RPMI8226 (cell line): ENCODE data around the gene PLXNB2.
A peak's percentile ranks its signal among the peaks of the same experiment; 100 is the strongest.

Experiments used
- DNase-seq: peaks from one replicate; pipeline ENCODE4 v3.0.0-alpha.2; 2015

Gene PLXNB2

DNA sequence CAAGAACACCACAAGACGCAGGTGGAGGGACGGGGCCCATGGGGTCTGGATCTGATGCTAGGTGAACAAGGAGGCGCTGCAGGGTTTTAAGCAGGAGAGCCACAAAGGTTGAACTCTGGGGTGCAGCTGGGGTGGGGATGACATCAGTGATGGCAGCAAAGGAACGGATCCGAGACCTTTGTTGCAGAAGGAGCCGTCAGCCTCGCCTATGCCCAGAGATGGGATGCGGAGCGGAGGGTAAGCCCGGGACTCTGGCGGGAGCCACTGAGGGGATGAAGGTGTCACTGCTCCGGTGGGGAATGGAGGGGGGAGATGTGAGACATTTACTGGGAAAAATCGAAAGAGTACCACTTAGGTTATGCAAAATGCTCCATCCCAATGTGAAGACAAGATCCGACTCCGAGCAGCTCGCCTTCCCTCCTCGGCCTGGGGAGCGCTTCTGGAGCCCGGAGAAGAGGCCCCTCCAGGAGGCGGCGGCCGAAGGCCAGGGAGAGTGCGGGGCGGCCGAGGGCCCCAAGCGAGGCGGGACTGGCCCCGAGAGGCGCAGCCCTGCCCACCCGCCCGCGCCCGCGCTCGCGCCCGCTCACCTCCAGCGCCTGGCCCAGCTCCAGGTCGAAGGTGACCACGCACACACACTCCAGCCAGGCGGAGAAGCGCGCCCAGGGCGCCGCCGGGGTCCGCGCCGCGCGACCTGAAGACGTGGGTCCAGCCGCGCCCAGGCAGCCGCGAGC lies 18.9 kb upstream of the PLXNB2 start:
- no peak for DNase-seq

DNA sequence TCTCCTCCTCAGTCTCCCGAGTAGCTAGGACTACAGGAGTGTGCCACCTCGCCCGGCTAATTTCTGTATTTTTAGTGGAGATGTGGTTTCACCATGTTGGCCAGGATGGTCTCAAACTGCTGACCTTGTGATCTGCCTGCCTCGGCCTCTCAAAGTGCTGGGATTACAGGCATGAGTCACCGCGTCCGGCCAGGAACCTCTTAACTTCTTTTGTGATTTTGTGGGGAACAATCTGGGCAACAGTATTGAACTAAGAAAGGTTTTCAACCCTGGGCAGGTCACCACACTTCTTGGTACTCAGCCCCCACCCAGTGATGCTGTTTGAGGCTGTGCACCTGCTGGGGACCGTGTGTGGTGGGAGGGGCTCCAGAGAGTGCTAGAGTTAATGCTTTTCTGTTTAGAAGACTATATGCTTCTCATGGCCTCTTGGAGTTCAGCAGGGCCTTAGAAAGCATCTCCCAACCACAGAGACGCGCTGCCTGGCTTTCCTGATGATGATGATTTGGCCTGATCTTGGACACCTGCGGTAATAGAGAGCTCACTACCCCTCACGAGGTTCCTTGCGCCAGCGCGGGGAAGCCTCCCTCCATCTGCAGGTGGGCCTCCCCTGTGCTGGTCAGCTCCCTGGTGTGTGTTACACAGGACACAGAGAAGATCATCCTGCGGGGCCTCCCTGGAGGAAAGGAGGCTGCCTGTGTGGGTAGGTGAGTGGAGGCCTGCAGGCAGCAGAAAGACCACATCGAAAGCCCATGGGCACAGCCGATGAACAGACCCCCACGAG lies 18.2 kb upstream of the PLXNB2 start:
- DNase-seq: peak; percentile 75

GRCh38 chr22:50323900-50324299 lies 16.5 kb upstream of the PLXNB2 start:
- no peak for DNase-seq

GRCh38 chr22:50322382-50323104 lies 15.1 kb upstream of the PLXNB2 start:
- DNase-seq: peak; percentile 58

DNA sequence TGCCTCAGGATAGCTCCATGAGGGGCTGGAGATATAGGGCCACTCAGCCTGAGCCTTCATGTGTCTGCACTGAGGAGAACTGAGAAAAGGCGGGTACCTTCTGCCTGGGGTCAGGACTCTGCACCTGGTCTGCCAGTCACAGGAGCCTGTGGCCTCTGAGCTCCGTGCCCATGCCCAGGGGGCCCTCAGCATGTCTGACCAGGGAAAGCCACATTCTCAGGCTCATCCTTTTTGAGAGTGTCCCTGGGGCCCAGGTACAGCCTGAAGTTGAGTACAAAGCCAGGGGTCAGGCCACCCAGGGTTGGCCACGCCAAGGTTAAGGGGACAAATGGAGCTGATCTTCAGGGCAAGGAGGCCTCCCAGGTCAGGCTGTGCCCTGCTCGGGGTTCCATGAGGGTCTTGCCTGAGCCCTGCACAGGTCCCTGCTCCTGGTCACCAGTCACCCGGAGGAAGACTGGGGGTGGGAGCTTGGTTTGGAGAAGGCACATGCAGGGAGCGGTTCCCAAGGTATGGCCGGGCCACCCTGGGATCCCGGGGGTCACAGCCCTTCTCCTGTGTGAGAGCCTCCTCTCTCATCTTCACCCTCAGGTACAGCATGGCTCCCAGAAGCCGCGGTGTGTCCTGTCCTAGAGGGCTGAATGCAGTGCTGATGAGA lies 13.4 kb upstream of the PLXNB2 start:
- peak; percentile 69 for DNase-seq

DNA sequence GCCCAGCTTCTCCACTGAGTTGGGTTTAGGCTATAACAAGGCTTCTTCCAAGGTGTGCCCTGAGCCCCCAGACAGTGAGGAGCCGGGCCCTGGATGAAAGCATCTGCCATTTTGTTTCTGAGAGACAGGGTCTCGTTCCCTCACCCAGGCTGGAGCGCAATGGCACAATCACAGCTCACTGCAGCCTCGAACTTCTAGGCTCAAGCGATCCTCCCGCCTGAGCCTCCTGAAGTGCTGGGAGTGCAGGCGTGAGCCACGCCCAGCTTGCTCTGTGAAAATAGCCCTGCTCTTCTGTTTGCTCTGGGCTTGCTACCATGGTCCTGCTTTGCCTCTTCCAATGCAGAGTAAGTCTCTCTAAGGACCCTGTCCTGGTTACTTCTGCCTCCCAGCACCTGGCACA lies 12.7 kb upstream of the PLXNB2 start:
- peak; percentile 60 for DNase-seq

DNA sequence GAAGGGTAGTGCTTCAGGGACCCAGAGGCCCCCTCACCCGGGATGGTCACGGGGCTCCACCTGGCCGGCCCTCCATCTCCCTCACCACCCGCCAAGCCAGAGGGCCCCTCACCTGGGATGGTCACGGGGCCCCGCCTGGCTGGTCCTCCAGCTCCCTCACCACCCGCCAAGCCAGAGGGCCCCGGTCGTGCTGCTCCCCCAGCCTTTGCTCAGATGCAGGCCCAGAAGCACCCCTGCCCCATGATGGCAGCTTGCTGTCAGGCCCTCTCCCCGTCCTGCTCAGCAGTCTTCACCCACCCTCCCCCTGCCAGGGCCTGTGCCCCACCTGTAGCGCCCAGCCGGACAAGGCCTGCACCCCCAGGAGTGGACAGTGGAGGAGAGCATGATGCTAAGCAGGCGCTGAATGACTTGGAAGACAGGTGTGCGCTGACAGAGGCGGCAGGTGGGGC lies 12.1 kb upstream of the PLXNB2 start:
- no peak for DNase-seq

- DNase-seq: no peak
These were observed 11.4 kb upstream of the PLXNB2 start for GRCh38 chr22:50318698-50319411.

DNA sequence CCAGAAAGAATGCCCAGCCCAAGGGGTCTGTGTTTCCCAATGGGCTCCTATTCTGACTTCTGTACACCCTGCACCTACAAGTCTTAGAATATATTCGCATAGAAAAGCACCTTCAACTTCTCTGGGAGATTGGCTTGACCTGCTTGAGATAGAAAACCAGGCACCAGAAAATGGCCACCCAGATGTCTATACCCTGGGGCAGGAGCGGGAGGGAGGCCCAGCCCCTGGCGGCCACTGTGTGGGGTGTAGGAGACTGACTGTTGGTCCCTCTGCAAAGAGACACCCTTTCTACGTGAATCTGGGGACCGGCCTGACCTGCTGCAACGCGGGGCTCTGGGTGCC lies 10.9 kb upstream of the PLXNB2 start:
- no peak for DNase-seq

- no peak for DNase-seq
These were observed 10.2 kb upstream of the PLXNB2 start for GRCh38 chr22:50317674-50318073.

GRCh38 chr22:50317178-50317577 lies 9.7 kb upstream of the PLXNB2 start:
- no peak for DNase-seq

DNA sequence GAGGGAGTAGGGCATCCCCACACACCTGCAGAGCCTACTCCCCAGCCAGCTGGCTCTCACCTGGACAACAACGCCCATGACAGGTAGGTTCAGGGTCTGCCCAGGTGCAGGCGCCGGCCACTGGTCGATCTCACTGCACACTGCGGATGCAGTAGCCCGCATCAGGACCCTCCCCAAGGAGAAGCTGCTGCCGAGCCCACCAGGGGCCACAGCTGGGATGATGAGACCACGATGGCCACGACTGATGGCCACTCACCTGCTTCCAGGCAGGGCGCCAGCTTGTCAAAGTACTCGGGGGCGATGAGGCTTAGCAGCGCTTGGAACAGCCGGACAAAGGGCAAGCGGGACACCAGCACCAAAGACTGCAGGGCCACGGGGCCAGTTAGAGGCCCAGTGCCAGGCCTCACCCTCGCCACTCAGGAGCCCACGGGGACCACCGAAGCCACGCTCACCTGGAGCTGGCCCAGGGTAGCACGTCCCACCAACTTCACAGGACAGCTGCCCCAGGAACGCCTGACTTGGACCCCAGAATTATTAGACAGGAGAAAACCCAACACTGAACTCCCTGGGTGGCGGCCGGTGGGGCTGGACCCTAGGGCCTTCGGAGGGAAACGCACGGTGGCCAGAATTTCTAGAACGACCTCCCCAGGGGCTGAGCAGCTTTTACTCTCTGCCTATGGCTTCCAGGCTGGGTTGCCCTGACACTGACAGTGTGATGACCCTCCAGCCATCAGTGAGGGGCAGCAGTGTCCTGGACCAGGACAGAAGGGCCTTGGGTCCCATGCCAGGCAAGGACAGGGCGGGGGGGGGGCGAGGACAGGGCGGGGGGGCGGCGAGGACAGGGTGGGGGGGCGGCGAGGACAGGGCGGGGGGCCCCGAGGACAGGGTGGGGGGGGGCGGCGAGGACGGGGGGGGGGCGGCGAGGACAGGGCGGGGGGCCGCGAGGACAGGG lies 8.9 kb upstream of the PLXNB2 start:
- DNase-seq: no peak

DNA sequence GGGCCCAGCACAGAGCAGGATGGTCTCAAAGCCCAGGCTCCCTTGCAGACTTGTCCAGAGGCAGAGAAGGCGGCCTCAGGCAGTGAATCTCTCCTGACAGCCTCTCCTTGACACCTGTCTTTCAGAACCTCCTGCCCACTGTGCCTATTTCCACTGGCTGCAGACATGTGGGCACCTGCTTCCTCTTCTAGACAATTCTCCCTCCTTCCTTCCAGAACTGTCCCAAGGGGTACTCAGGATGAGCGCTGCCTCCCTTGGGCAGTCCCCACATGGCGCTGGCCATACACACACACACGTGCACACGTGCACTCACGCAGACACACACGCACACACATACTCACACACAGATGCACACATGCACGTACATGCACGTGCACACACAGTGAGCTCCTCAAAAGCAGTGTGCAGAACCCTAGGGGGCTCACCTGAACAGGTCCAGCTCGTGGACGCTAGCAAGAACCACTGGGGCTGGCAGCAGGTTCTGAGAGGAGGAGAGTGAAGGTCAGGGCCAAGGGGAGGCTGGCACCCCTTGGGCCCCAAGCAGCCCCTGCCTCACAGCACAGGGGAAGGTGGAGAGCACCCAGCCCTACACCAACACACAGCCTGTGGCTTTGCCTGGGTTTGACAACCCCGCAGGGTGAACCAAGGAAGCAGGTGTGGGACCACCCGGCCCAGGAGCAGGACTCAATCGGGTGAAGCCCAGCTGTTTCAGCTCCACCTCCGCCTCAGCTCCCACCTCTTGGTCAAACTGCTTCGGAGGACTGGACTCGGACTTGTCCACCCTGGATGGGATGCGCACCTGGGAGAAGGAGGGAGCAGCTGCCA lies 8.1 kb upstream of the PLXNB2 start:
- DNase-seq: peak; percentile 66

- peak; percentile 93 for DNase-seq
These were observed 7.2 kb upstream of the PLXNB2 start for GRCh38 chr22:50314455-50315288.

DNA sequence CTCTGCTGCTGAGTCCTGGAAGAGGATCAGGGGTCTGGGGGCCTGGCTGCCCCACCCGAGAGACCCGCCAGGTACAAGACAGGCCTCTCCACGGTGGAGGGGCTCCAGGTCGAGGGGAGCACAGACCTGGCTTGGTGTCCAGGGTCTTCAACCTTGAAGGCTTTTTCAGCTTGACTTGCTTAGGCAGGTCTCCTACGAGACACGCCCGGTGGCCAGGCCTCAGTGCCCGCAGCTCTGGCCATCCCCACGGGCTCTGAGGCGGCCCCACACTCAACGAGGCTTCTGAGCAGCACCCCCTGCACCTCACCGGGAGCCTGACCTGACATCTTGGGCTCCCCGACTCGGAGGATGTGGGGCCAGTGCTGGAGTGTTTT lies 6.6 kb upstream of the PLXNB2 start:
- no peak for DNase-seq

DNA sequence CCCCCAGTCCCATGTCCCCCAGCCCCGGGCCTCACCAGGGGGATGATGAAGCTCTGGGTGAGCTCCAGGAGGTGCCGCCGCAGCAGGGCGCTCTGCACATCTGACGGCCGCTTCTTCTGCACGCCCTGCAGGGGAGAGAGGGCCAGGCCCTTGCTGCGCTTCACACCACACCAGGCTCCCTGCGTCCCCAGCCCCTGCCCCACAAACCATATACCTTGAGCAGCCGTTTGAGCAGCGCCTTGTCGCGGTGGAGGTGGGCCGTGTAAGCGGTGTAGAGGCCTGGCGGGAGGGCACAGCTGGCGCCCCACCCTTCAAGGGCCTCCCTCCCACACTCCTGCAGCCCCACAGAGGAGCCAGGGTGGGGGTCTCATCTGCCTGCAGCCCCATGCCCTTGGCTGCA lies 6.2 kb upstream of the PLXNB2 start:
- peak; percentile 56 for DNase-seq

- no peak for DNase-seq
These were observed 5.6 kb upstream of the PLXNB2 start for GRCh38 chr22:50313021-50313420.

- DNase-seq: no peak
These were observed 4.9 kb upstream of the PLXNB2 start for GRCh38 chr22:50312371-50312770.

GRCh38 chr22:50311606-50312351 lies 4.3 kb upstream of the PLXNB2 start:
- DNase-seq: no peak
